ENCODE measurements around the gene AGO4. TPM values are rescaled to one million over a fixed set of nuclear protein-coding genes. Genes with fewer than 3 reads are reported as not detected.

The AGO4 gene
- total and polyA plus RNA-seq, 4 experiments from 2014 or later: 3.6 to 32.9 (median 21.9) TPM

DNA sequence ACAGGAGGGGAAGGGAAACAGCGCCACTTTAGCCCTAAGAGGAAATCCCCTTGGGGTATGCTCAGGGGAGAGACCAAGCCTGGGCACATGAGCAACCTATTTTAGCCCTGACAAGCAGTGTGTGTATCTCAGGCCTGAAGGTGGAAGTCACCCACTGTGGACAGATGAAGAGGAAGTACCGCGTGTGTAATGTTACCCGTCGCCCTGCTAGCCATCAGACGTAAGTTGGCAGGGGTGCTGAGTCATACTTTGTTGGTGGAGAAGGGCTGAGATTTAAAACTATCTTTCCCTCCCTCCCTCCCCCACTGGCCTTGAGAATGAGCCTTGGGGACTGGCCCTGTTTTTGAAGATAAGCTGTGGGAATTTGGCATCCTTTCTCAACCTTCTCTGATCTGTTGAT is 86.4 kb downstream of the AGO4 start:
- H3K27me3 Mint-ChIP-seq: no peaks in the 10 kb centered on the region
- Histone ChIP-seq H3K9me3 (ENCODE audit: control insufficient read depth in 1 of 2, low read length in 2 of 2) (no peaks in the 10 kb centered on the region), H3K27me3 (ENCODE audit: insufficient read depth, low read length) (no peaks in the 10 kb centered on the region), H3K36me3 (ENCODE audit: insufficient read depth, low read length) (peaks cover 25% of the 10 kb centered on the region), H3K4me3 (ENCODE audit: low read length in 2 of 2) (no peak overlapping the region), H3K27ac (ENCODE audit: low read depth, low read length) (no peak overlapping the region), H3K4me1 (ENCODE audit: insufficient read depth, low read length) (no peaks in the 10 kb centered on the region)
- POLR2A ChIA-PET (ENCODE audit: partially characterized antibody): no interaction called here
- no peaks in the 10 kb centered on the region for H3K9me3 Mint-ChIP-seq
- peak overlapping the region in 1 of 7 donors; percentile 52 for H3K27ac Mint-ChIP-seq
- H3K4me3 Mint-ChIP-seq: no peak overlapping the region
- peaks cover 0 to 2% (median 0%) of the 10 kb centered on the region in 4 donors for H3K4me1 Mint-ChIP-seq
- CTCF ChIA-PET (ENCODE audit: partially characterized antibody): no interaction called here
- DNase-seq: no peak
- H3K36me3 Mint-ChIP-seq: peaks cover 52 to 72% of the 10 kb centered on the region in 2 donors
- intact Hi-C loops (cut with micrococcal nuclease): no loop called here

DNA sequence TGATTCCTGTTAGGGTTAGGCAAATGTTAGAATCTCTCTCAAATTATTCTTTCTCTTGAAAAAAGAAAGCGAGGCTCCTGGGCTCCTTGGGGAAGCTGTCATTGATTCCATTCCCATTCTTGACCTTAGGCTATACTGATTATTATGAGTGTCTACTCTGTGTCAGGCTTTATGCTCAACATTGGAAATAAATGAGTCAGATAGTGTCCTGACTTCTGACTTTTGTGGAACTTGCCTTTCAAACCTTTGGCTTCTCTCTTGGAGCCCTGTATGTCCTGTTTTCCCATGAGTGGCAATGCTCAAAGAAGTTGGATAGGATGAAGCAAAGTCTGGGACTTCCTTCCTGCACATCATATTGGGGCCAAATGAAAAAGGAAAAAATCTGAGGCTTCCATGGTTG is 86.8 kb downstream of the AGO4 start:
- H3K27ac Mint-ChIP-seq: peak overlapping the region in 2 of 7 donors; percentile 41 to 61
- H3K4me1 Mint-ChIP-seq: peaks cover 0 to 2% (median 0%) of the 10 kb centered on the region in 4 donors
- no peaks in the 10 kb centered on the region for H3K4me1 ChIP-seq (ENCODE audit: insufficient read depth, low read length)
- no peaks in the 10 kb centered on the region for H3K9me3 Mint-ChIP-seq
- H3K36me3 ChIP-seq (ENCODE audit: insufficient read depth, low read length): peaks cover 25% of the 10 kb centered on the region
- ChIA-PET CTCF (ENCODE audit: partially characterized antibody) (interaction anchor here (3.0 kb wide), 1 partner anchor 12 kb away, joined by 13 read pairs; the partner anchor contains the start of gene AGO1), POLR2A (ENCODE audit: partially characterized antibody) (no interaction called here)
- no peaks in the 10 kb centered on the region for H3K27me3 ChIP-seq (ENCODE audit: insufficient read depth, low read length)
- H3K4me3 ChIP-seq (ENCODE audit: low read length in 2 of 2): no peak overlapping the region
- intact Hi-C loops (cut with micrococcal nuclease): no loop called here
- peaks cover 56 to 77% of the 10 kb centered on the region in 2 donors for H3K36me3 Mint-ChIP-seq
- no peak overlapping the region for H3K4me3 Mint-ChIP-seq
- H3K9me3 ChIP-seq (ENCODE audit: control insufficient read depth in 1 of 2, low read length in 2 of 2): no peaks in the 10 kb centered on the region
- no peak overlapping the region for H3K27ac ChIP-seq (ENCODE audit: low read depth, low read length)
- no peak for DNase-seq
- no peaks in the 10 kb centered on the region for H3K27me3 Mint-ChIP-seq

DNA sequence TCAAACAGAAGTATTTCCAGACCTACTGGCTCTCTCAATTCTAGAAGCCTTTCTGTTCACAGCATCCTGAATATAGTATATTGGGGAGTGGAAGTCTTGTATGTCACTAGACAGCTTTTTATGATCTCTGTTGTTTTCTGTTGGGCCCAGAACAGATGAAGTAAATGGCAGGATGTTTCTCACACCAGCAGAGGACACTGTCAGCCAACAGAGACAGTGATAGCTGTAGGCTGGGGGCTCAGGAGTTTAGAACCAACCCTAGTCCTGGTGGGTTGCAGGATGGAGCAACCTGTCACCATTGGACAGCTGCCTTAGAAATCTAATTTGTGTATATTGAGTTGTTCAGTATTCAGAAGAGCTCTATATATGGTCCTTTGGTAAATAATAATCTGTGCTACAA is 92.1 kb downstream of the AGO4 start:
- Histone ChIP-seq H3K36me3 (ENCODE audit: insufficient read depth, low read length) (peaks cover 18% of the 10 kb centered on the region), H3K27me3 (ENCODE audit: insufficient read depth, low read length) (no peaks in the 10 kb centered on the region), H3K9me3 (ENCODE audit: control insufficient read depth in 1 of 2, low read length in 2 of 2) (no peaks in the 10 kb centered on the region), H3K4me3 (ENCODE audit: low read length in 2 of 2) (no peak overlapping the region), H3K4me1 (ENCODE audit: insufficient read depth, low read length) (no peaks in the 10 kb centered on the region), H3K27ac (ENCODE audit: low read depth, low read length) (no peak overlapping the region)
- peaks cover 0 to 2% (median 0%) of the 10 kb centered on the region in 4 donors for H3K4me1 Mint-ChIP-seq
- no peak overlapping the region for H3K27ac Mint-ChIP-seq
- POLR2A ChIA-PET (ENCODE audit: partially characterized antibody): no interaction called here
- H3K27me3 Mint-ChIP-seq: no peaks in the 10 kb centered on the region
- intact Hi-C loops (cut with micrococcal nuclease): no loop called here
- H3K36me3 Mint-ChIP-seq: peaks cover 54 to 72% of the 10 kb centered on the region in 2 donors
- no peaks in the 10 kb centered on the region for H3K9me3 Mint-ChIP-seq
- H3K4me3 Mint-ChIP-seq: no peak overlapping the region
- CTCF ChIA-PET (ENCODE audit: partially characterized antibody): interaction anchor here (2.2 kb wide), 1 partner anchor 17 kb away, joined by 9 read pairs; the partner anchor contains the start of gene AGO1
- no peak for DNase-seq

DNA sequence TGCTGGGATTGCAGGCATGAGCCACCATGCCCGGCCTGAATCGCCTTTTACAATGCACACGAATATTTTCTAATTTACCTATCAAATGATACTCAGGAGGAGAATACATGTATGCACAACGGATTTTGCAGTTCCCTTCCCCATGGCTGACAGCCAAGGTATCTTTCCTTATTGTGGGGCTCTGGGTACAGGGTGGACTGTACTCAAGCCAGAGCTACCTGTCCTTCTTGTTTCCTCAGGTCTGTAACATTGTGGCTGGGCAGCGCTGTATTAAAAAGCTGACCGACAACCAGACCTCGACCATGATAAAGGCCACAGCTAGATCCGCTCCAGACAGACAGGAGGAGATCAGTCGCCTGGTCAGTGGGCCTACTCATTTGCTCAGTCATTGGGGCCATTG is 93.4 kb downstream of the AGO4 start:
- Mint-ChIP-seq H3K4me1 (peaks cover 0 to 2% (median 0%) of the 10 kb centered on the region in 4 donors), H3K36me3 (peaks cover 47 to 67% of the 10 kb centered on the region in 2 donors), H3K9me3 (no peaks in the 10 kb centered on the region), H3K27ac (no peak overlapping the region), H3K27me3 (no peaks in the 10 kb centered on the region), H3K4me3 (no peak overlapping the region)
- ChIA-PET CTCF (ENCODE audit: partially characterized antibody) (interaction anchor here (2.2 kb wide), 1 partner anchor 18 kb away, joined by 9 read pairs; the partner anchor contains the start of gene AGO1), POLR2A (ENCODE audit: partially characterized antibody) (no interaction called here)
- H3K27ac ChIP-seq (ENCODE audit: low read depth, low read length): no peak overlapping the region
- intact Hi-C loops (cut with micrococcal nuclease): no loop called here
- H3K4me3 ChIP-seq (ENCODE audit: low read length in 2 of 2): no peak overlapping the region
- no peaks in the 10 kb centered on the region for H3K27me3 ChIP-seq (ENCODE audit: insufficient read depth, low read length)
- H3K36me3 ChIP-seq (ENCODE audit: insufficient read depth, low read length): peaks cover 19% of the 10 kb centered on the region
- H3K4me1 ChIP-seq (ENCODE audit: insufficient read depth, low read length): no peaks in the 10 kb centered on the region
- no peaks in the 10 kb centered on the region for H3K9me3 ChIP-seq (ENCODE audit: control insufficient read depth in 1 of 2, low read length in 2 of 2)
- no peak for DNase-seq

DNA sequence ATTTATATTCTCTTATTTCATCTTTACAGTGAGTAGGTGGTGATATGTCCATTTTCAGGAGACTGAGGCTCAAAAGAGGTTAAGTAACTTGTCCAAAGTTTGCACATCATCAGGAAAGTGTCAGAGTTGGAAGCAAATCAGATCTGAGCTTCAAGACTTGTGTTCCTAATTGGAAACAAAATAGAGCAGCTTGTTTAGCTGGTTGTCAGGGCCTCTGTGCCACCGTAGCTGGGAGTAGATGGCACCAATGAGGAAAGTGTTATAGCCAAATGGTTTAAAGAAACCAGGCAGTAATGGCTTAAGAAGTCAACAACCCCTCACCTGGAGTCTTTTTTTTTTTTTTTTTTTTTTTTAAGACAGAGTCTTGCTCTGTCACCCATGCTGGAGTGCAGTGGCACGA is 94.9 kb downstream of the AGO4 start:
- Histone ChIP-seq H3K9me3 (ENCODE audit: control insufficient read depth in 1 of 2, low read length in 2 of 2) (no peaks in the 10 kb centered on the region), H3K36me3 (ENCODE audit: insufficient read depth, low read length) (peaks cover 31% of the 10 kb centered on the region), H3K27ac (ENCODE audit: low read depth, low read length) (no peak overlapping the region), H3K4me3 (ENCODE audit: low read length in 2 of 2) (no peak overlapping the region), H3K4me1 (ENCODE audit: insufficient read depth, low read length) (no peaks in the 10 kb centered on the region), H3K27me3 (ENCODE audit: insufficient read depth, low read length) (no peaks in the 10 kb centered on the region)
- peaks cover 54 to 65% of the 10 kb centered on the region in 2 donors for H3K36me3 Mint-ChIP-seq
- DNase-seq: no peak
- H3K27ac Mint-ChIP-seq: no peak overlapping the region
- H3K27me3 Mint-ChIP-seq: no peaks in the 10 kb centered on the region
- no peaks in the 10 kb centered on the region for H3K9me3 Mint-ChIP-seq
- intact Hi-C loops (cut with micrococcal nuclease): no loop called here
- CTCF ChIA-PET (ENCODE audit: partially characterized antibody): interaction anchor here (0.7 kb wide), 1 partner anchor 10 kb away, joined by 3 read pairs; no protein-coding TSS in a partner anchor
- POLR2A ChIA-PET (ENCODE audit: partially characterized antibody): no interaction called here
- no peak overlapping the region for H3K4me3 Mint-ChIP-seq
- H3K4me1 Mint-ChIP-seq: peaks cover 0 to 2% (median 0%) of the 10 kb centered on the region in 4 donors

Other genes with a start within 250 kb of the AGO4 start
- gene TFAP2E, start 234.7 kb upstream of the AGO4 start, total RNA-seq: 1 to 10 TPM; 2.3 to 2.9 TPM
- under 1 TPM in 1 of 2 donors, not detected in 1; 0.23 TPM for gene TFAP2E, start 234.7 kb upstream of the AGO4 start, polyA plus RNA-seq
- 10 to 100 TPM; 25.5 to 28.2 TPM for gene PSMB2, start 166.5 kb upstream of the AGO4 start, total RNA-seq
- 10 to 100 TPM; 71.0 to 73.2 TPM for gene PSMB2, start 166.5 kb upstream of the AGO4 start, polyA plus RNA-seq
- gene C1orf216, start 89.1 kb upstream of the AGO4 start, total RNA-seq: 10 to 100 TPM in 1 of 2 experiments, 1 to 10 TPM in 1; 8.5 to 10.8 TPM
- gene C1orf216, start 89.1 kb upstream of the AGO4 start, polyA plus RNA-seq: 10 to 100 TPM; 13.8 to 15.2 TPM
- gene CLSPN, start 38.0 kb upstream of the AGO4 start, total RNA-seq: under 1 TPM; 0.28 to 0.90 TPM
- under 1 TPM; 0.17 to 0.43 TPM for gene CLSPN, start 38.0 kb upstream of the AGO4 start, polyA plus RNA-seq
- gene AGO1, start 75.2 kb downstream of the AGO4 start, total RNA-seq: 10 to 100 TPM; 26.5 to 27.3 TPM
- gene AGO1, start 75.2 kb downstream of the AGO4 start, polyA plus RNA-seq: 1 to 10 TPM; 7.4 to 9.0 TPM
- 10 to 100 TPM; 45.6 to 47.3 TPM for gene AGO3, start 123.1 kb downstream of the AGO4 start, total RNA-seq
- gene AGO3, start 123.1 kb downstream of the AGO4 start, polyA plus RNA-seq: 10 to 100 TPM; 11.2 to 13.4 TPM

Measured in CD4-positive, alpha-beta memory T cell (primary cell).